GM18861 (cell line): ENCODE data around the gene SELENOS.

ENCODE experiments used
- ATAC-seq: cut with Tn5 transposase; IDR thresholded peaks from one replicate; pipeline ENCODE4 v1.9.1; 2021; ENCODE audit not compliant: unreplicated experiment

Gene SELENOS

DNA sequence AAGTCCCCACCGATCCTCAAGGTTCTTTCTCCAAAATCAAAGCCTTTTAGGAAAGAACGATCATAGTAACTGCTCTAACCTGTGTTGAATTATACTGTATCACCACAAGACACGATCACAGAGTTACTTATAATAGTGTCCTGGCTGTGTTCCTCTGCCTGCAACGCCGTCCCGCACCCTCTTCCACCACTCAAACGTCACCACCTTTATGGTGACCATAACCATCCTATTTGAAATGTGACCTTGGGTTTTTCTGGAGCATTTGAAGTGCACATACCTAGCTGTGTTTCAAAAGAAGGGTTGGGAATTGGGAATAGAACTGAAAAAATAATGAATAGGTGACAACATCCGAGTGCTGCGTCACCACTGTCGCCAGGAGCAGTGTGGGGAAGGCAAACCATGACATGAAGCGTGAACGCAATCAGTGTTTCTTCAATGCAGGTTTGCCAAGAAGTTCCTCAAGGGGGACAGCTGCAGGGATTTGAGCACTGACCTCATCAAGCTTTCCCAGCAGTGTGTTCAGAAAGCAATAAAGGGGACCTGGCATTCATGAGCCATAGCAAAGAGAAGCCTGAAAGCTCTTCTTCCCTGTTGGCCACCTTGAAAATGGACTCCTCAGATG lies 769 bp upstream of the SELENOS start:
- no peak for ATAC-seq

DNA sequence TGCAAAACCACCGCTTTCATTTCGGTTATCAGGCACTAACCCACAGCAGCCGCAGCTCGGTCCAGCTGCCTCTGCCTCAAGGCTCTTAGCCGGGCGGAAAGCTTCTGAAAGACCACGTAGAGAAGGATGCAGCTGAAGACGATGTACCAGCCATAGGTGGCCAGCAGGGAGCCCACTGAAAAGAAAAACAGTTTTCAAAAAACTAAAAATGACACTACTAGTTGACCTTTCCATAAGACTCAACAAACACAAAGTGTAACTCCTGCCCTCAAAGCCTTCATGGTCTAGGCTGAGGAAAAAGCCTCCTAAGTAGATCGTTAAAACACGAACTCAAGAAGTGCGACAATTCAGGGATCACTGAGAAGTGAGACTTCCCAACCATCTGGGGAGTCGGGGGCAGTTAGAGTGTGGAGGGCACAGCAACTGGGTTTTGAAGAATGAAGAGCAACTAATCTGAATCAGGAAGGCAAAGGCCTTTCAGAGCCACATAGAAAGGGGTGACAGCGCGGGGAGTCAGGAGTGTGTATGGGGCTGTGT lies 716 bp downstream of the SELENOS start:
- ATAC-seq, result peak; percentile 25

DNA sequence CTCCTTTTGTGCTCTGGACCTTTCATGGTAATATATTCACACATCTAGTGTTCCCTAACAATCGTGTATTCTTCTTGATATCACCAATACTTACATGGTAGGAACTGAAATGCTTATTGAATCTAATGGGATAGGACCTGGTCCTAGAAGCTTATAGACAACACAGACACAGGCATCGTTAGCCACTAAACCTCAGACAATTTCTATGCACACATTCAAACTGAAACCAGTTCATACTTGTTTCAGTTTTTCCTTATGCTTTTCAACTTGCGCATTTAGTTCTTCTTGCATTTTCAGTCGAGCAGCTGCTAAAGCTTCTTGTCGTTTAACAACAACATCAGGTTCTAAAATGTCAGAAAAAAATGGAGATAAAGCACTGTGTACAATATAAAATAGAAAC lies 2.3 kb downstream of the SELENOS start:
- ATAC-seq, result no peak

DNA sequence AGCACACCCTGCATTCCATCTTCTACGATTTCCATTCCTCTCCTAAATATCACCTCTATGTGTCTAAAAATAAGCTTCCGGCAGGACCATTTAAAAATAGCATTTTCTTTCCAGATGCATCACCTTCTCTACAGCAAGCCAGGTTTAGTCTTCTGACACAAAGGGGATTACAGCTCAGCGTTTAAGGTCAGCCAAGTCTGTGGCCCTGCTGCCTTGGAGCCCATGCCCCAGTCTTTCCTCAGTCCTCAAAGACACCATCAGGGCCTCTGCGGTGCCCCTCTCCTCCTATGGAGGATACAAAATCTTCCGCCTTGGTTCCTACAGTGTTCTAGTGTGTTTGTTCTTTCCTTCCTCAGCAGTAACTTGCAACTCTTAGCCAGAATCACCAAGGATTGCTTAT lies 3.8 kb downstream of the SELENOS start:
- ATAC-seq, result no peak

DNA sequence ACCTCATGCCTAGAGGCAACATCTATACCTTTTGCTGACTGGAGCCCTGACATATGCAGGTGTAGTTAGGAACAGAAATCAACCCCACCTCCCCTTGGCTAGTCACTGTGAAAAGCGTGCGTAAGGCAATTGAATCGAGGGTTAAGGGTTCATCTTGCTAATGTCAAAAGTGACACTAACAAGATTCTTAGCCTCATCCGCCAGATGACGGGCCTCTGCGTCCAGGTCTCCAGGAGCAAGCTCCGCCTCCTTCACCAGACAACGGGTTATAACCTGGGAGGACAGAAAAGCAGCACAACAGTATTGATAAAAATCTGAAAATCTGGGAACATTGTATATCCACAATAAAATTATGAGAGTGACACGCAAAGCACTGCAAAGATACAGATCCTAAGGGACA lies 4.7 kb downstream of the SELENOS start:
- no peak for ATAC-seq

DNA sequence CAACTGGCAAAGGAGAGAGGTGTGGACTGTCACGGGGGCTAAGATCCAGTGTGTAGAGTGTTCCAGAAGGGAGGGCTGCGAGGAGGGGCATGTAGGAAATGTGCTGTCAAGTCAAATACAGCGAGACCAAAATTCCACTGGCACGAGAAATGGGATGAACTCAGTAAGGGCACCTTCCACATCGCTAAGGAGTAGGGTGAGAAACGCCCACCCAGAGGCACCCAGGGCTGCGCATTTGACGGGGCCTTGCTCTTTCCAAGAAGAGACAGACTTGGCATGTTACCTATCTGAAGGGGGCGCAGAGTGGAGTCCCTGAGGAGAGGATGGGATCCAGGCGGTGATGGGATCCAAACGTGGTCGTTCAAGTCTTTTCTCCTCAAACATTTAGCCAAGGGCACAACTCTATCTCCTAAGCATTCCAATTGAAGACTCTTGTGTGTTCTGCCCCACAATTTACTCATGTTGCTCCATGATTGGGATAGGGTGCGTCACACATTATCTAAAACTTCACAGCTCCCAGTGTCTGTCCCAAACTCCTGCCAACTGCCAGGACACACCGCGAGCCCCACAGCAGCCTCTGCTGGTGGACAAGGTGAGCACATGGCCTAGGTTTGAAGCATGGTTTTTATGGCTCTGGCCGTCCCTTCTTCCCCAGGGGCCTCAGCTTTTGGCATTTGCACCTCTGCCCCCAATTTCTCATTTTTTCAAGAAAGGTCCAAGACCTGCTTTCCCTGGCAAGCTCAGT lies 7.6 kb downstream of the SELENOS start:
- ATAC-seq, result no peak

DNA sequence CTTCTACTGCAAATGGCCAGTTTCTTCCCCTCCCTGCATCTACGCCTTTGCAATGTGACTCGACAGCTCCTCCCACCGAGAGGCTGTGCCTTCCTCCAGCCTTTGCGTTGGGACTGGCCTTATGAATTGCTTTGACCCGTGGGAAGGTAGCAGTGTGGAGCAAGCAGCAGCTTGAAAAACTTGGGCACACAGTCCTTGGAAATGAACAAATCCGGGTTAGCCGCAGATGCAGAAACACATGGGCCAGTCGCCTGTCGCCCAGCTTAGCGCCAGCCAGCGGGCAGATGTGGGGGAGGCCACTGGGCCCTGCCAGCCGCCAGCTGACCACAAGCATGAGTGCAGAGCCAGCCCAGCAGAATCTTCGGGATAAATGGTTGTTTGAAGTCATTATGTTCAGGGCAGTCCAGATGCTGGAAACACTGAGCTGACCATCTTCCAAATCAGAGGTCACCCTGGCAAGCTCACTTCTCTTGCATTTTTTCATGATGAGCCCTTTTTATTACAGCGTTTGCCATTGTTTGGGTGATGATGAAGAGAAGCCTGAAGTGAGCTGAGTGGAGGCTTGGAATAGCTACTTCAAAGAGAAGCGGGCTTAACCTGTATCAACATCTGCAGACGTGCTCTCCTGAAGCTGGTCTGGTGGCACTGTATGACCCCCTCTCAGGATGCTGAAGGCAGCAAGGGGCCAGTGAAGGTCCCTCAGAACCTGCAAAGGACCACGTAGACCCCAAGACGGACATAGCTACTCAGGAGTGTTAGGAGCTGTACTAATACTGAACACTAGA lies 9.8 kb downstream of the SELENOS start:
- ATAC-seq, result no peak

DNA sequence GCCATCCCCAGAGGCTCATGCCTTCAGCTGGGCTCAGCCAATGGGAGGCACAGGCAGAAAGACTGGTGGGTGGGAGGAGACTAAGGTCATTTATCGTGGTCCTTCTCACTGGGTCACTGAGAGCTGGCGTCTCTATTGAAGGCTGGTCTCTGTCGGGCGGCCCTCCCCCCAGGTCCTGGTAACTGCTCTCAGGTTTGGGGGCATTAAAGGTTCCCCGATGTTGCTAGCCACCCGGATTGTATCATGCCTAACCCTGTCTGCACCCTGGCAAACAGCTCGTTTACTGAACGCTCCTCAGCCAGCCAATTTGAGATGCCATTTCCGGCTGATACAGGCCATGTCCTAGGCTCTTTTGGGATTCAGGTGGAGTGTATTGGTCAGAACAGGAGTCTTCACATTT lies 10.5 kb downstream of the SELENOS start:
- ATAC-seq, result no peak

DNA sequence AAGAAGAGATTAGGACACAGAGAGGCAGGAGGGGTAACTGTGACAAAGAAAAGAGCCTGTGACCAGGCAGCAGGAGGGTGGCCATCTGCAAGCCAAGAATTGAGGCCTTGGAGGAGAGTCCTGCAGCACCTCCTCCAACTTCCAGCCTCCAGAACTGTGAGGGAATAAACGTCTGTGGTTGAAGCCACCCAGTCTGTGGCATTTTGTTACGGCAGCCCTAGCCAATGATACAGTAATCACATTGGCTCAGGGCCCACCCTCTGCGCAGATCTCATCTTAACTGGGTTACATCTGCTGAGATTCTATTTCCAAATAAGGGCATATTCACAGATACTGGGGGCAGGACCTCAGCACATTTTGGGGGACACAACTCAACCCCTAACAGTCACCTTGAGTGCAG lies 11.3 kb downstream of the SELENOS start:
- no peak for ATAC-seq

DNA sequence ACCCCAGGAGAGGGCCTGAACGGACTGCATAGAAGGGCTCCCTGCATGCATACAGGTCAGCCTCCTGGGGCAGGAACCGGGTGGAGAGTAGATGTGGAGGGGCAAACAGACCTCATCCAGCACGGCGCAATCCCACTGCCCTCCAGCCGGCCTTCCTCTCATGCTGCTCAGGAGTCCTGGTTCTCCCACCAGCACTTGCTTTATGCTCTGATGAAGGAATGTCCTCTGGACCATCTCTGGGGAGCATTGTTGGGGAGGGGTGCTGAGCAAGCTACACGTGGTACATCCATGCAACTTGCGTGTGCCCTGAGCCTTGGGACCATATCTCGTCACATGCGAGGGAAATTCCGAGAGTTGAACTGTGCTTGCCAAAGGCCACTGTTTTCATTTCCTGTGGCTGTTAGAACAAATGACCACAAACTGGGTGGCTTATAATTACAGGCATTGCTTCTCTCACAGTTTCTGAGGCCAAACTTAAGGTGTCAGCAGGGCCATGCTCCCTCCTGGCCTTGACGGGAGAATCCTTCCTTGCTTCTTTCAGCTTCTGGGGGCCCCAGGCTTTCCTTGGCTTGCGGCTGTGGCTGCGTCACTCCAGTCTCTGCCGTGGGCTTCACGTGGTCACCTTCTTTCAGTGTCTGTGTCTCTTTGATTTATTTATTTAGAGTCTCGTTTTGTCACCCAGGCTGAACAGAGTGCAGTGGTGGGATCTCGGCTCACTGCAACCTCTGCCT lies 12.2 kb downstream of the SELENOS start:
- no peak for ATAC-seq

DNA sequence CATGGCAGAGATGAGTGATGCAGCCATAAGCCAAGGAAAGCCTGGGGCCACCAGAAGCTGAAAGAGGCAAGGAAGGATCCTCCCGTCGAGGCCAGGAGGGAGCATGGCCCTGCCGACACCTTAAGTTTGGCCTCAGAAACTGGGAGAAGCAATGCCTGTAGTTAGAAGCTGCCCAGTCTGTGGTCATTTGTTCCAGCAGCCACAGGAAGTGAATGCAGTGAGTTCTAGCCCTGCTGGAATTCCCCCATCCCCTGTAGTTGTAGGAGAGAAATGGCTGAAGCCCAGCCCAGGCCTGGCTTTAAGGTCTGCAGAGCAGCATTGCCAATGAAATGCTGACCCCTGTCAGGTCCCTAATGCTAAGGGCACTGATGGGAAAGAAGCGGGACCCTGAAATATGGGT lies 13.3 kb downstream of the SELENOS start:
- ATAC-seq, result no peak

DNA sequence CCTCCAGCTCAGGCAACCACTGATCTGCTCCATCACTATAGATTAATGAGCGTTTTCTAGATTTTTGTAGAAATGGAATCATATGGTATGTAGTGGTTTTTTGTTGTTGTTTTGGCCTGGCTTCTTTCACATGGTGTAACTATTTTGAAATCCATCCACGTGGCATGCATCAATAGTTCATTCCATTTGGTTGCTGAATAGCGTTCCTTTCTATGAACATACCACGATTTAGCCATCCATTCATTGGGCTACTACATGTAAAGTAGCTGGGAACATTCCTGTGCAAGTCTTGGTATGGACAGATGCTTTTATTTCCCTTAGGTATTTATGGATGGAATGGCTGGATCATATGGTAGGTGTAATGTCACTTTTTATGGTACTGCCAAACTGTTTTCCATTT lies 14.7 kb downstream of the SELENOS start:
- no peak for ATAC-seq

DNA sequence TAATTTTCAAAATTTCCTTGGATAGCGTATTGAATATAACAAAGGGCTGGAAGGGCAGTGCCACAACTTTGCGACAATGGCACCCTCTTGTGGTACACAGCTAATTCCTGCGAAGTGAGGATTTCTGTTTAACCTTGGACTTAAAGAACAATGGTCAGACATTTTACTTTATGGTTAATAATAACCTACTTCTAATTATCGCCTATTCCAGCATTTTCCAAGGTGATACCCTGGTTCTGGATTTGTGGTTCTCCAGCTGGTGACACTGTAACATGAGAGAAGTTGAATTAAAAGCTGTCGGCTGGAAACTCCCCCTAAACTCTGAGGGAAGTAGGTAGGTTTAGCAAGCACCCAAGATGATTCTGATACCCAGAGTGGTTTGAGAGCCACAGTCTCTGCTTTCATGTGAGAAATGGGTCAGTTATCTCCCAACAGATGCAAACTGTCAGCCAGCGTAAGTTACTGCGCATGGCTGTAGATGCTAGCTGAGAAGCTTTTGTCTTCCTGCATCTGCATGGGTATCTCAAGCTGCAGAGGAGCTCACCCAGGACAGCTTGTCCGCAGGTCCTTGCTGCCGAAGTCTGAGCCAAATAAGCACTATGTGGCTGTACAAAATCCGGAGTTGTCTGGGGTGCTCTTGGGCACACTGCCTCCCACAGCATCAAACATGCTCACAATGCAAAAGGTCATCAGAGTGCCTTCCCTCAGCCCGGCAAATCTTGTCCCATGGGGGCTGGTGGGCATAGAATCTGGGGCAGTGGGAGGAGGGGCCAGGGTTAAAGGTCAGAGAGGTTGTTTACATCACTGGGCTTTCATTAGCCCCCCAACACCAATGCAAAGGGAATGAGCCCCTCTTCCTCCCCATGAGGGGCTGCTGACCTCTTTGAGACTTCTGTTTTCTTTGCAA lies 18.8 kb downstream of the SELENOS start:
- ATAC-seq, result no peak

DNA sequence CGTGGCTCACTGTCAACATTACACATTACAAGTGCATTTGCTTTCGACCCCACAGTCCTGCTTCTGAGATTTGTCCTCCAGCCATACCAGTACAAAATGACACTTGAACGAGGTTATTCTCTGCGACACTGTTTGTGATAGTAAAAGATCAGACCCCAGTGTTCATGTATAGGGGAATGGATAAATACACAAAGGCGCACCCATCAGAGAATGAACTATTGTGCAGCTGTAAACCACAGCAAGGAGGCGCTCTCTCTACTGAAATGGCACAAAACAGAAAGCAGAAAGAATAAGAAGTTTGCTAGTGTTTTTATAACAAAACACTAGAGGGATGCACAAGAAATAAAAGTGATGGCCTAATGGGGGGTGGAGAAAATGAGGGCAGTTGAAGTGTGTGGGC lies 20.5 kb downstream of the SELENOS start:
- ATAC-seq, result no peak

DNA sequence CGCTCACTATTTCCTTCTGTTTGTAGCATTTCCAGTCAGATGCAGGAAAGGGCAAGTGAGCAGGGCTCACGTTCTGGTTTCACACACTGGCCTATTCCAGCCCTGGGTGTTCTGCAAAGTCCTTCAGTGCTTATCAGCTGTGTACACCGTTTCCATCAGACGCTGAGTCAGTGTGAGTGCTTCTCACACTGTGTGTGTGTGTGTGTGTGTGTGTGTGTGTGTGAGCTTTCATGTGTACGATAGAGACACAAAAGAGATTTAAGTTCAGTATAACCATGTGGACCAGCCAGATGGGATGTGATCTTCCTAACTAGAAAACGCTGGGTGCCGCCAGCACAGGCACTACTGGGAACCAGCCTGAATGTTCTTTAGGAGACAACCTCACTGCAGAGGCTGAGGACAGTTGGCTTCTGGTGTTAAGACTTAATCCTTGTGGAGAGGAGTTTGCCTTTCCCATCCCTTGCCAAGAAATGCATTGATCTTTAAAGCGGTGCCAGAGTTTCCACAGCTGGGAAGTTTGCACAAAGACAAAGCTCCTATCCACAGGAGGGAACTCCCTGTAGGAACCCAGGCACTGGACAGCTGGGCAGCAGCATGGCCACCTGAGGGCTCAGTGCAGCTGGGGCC lies 21.6 kb downstream of the SELENOS start:
- no peak for ATAC-seq

DNA sequence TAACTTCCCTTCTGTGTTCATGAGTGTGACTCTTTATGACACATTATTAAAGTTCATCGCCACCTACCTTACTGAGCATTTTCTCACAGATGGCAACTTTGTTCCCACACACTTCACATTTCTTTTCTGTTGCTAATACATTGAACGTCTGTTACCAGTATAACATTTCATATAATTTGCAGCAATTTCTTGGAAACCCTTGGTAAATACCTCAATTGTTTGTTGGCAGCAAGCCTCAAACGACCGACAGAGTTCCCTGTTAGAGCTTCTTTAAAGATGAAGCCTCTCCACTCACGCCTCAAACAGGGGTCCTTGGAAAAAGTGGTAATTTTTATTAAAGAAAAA lies 22.3 kb downstream of the SELENOS start:
- no peak for ATAC-seq

DNA sequence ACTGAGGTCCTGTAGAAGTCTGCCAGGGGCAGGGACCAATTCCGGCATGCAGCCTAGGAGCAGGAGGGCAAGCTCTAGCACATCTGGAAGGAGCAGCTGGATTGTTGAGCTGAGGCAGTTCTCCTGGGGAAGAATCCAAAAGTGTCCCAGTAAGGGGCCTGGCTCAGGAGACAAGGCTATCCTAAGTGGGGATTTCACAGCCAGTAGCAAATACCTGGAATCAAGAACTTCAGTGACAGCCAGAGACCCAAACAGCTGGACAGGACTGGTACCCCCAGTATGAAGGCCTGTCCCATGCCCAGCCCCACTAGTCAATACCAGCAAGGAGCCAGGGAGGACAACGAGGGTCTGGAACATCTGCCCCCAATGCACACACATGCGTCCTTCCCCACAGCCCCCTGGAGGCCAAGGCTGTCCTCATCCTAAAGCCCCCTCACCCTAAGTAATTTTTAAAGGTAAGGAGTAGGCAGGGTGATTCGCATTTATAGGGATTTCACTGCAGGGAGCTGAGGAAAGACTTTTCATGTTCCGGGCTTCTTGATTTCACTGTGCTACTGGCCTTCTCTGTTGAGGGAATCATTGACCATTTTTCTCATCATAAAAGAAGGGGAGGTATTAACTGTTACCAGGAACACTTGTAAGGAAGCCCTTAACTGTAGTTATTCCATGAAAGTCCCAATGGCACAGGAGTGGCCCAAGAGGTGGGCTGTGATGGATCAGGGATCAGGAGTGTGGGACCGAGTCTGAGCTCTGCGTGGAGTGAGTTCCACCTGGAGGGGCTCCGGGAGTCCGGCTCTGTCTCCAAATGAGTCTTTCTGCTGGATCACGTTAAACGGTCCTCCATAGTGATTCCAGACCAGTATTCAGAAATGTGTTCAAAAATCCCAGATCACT lies 22.9 kb downstream of the SELENOS start:
- no peak for ATAC-seq

DNA sequence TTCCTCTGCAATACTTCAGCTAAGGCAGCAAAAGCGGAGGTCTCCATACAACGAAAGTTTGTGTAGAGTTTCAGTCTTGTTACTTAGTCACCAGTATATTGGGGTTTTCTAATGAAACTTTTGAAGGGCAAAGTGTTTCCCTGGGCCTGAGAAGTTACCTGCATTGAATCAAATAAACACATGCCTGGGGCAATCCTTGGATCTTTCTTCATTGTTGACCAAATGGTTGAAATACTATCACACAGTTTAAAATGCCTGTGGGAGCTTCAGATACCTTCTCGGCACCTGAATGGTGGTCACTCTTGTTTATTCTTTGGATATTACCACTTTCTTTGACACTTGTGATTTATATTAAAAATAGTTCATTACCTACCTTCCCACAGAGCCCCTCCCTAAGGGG lies 24.4 kb downstream of the SELENOS start:
- ATAC-seq, result no peak
